EL (cell line): ENCODE data around the gene LHFPL5.

Experiments
- DNase-seq: peaks from one replicate; pipeline ENCODE4 v3.0.0-alpha.2; 2016

Gene LHFPL5

GRCh38 chr6:35804996-35805736 is at the start of gene LHFPL5:
TSS of gene LHFPL5 (plus strand) at chr6:35805352. CDS start at chr6:35805671, 319 bp downstream.
- DNase-seq: no peak

GRCh38 chr6:35757456-35758123 is 47.6 kb upstream of the LHFPL5 start:
- peak; percentile 31 for DNase-seq

GRCh38 chr6:35759426-35759825 is 45.7 kb upstream of the LHFPL5 start:
- no peak for DNase-seq

GRCh38 chr6:35765739-35766138 is 39.4 kb upstream of the LHFPL5 start:
- DNase-seq: no peak

GRCh38 chr6:35769211-35769610 is 35.9 kb upstream of the LHFPL5 start:
- no peak for DNase-seq

- DNase-seq: no peak
Observed at GRCh38 chr6:35771343-35771627, 33.9 kb upstream of the LHFPL5 start.

GRCh38 chr6:35774116-35774794 is 30.9 kb upstream of the LHFPL5 start:
- DNase-seq: no peak

GRCh38 chr6:35775031-35775430 is 30.1 kb upstream of the LHFPL5 start:
- no peak for DNase-seq

GRCh38 chr6:35776364-35777215 is 28.6 kb upstream of the LHFPL5 start, which contains the start of gene CLPSL2:
TSS of gene CLPSL2 (plus strand) at chr6:35776598. CDS start at chr6:35776619, 21 bp downstream.
- peak; percentile 23 for DNase-seq

- no peak for DNase-seq
Observed at GRCh38 chr6:35777356-35778102, 27.6 kb upstream of the LHFPL5 start.

- DNase-seq: no peak
Observed at GRCh38 chr6:35778437-35778836, 26.7 kb upstream of the LHFPL5 start.

GRCh38 chr6:35780719-35781118 is 24.4 kb upstream of the LHFPL5 start, which contains the start of gene CLPSL1:
TSS of gene CLPSL1 (plus strand) at chr6:35781019. CDS start at chr6:35781111, 92 bp downstream.
- no peak for DNase-seq

GRCh38 chr6:35781290-35781689 is 23.9 kb upstream of the LHFPL5 start:
- no peak for DNase-seq

GRCh38 chr6:35782424-35782823 is 22.7 kb upstream of the LHFPL5 start:
- DNase-seq: no peak

- no peak for DNase-seq
Observed at GRCh38 chr6:35784200-35784599, 21.0 kb upstream of the LHFPL5 start.

GRCh38 chr6:35786272-35786671 is 18.9 kb upstream of the LHFPL5 start:
- DNase-seq: no peak

GRCh38 chr6:35786810-35787209 is 18.3 kb upstream of the LHFPL5 start:
- no peak for DNase-seq

- DNase-seq: no peak
Observed at GRCh38 chr6:35787266-35788218, 17.6 kb upstream of the LHFPL5 start.

GRCh38 chr6:35788423-35788982 is 16.6 kb upstream of the LHFPL5 start:
- no peak for DNase-seq

- DNase-seq: no peak
Observed at GRCh38 chr6:35790683-35791082, 14.5 kb upstream of the LHFPL5 start.
